Activated gamma-delta T cell (primary cell): ENCODE results near the gene TKT.
A peak's percentile ranks its signal among the peaks of the same experiment; 100 is the strongest.
"Not testable (repeated sequence)": the region's sequence is repeated elsewhere in the genome, so short reads cannot be mapped to it uniquely, and the experiment has no call there.

ENCODE experiments used
- DNase-seq: peaks from one replicate; lab custom pipeline; 2025; lab: John Stamatoyannopoulos, UW
- total RNA-seq, 2 donors: gene quantifications; one replicate each; lab custom pipeline; 2026; lab: John Stamatoyannopoulos, UW

Gene TKT
- 98.1 to 119 reads per million in 2 donors for total RNA-seq

- peak; percentile 63 for DNase-seq
These were observed at the start of gene TKT for GRCh38 chr3:53255775-53256703. TKT (minus strand) TSS chr3:53256022; CDS start chr3:53255942, 80 bp downstream.

DNA sequence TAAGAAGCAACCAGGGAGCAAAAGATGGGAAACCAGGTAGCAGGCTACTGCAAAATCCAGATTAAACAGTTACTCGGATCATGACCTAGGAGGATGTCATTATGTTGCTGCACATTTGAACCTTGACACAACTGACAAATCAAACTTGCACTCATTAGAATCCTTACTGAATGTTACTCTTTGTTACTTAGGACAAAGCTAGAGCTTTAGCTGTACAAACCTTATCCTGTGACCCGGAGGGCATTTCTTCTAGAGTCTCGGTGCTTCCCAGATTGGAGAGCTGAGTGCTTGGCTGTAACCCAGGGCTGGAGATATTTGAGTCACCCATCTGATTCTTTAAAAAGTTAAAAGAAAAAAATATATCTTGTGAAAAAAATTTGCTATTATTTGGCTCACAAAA, 48.1 kb upstream of the TKT start:
- no peak for DNase-seq

DNA sequence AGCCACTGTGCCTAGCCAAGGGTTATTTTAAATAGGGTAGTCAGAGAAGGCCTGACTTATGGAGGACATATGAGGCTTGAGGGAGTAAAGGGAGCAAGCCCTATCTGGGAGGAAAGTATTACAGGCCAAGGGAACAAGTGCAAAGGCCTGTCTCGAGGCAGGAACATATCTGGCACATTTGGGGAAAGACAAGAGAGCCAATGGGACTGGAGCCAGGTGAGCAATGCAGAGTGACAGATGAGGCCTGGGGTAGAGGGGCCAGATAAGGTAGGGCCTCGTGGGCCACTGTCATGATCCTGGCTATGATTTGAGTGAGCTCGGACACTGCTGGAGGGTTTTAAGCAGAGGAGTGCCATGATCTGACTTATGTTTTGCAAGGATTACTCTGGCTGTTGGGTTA, 47.7 kb upstream of the TKT start:
- no peak for DNase-seq

GRCh38 chr3:53300826-53301225, 45.0 kb upstream of the TKT start:
- no peak for DNase-seq

GRCh38 chr3:53299611-53300023, 43.8 kb upstream of the TKT start:
- DNase-seq, result not testable (repeated sequence)

GRCh38 chr3:53295410-53295809, 39.6 kb upstream of the TKT start:
- DNase-seq, result no peak

- no peak for DNase-seq
These were observed 38.0 kb upstream of the TKT start for GRCh38 chr3:53293867-53294266.

DNA sequence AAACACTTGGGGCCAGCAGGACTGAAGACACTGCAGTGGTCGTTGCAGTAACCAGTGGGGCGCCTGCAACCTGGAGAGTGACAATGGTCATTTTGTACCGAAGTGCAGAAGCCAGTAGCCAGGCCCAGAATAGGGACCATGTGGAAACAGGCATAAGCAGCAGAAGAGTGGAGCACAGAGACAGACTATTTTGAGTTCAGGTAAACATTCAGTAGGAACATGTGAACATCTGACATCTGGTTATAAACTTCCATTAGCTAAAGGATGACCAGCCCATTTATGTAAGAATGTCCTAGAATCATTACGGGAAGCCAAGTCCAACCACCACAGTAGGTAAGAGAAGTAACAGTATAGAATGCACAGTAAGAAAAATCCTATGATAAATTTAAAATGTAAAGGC, 32.4 kb upstream of the TKT start:
- DNase-seq, result no peak

DNA sequence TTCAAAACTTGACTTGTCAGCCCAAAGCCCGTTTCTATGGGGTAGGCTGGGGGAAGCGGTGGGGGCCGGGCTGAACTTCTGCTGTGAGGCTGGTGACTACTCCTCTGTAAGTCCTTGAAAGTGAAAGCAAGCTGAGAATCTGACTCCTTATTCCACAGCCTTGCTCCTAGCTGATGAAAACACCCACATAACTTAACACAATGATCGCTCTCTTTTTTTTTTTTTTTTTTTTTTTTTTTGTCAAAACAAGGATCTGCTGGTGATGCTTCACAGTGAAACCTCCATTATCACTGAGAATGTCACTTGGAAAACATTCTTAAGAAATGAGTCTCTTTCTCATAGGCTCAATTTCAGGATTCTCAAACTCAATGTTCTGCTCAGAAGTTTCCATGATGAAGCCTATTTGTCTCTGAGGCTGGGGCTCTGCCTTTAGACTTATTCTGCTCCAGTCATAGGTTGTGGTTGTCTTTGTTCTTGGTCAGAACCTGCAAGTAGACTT, 31.4 kb upstream of the TKT start:
- no peak for DNase-seq

- DNase-seq, result no peak
These were observed 30.9 kb upstream of the TKT start for GRCh38 chr3:53286727-53287126.

DNA sequence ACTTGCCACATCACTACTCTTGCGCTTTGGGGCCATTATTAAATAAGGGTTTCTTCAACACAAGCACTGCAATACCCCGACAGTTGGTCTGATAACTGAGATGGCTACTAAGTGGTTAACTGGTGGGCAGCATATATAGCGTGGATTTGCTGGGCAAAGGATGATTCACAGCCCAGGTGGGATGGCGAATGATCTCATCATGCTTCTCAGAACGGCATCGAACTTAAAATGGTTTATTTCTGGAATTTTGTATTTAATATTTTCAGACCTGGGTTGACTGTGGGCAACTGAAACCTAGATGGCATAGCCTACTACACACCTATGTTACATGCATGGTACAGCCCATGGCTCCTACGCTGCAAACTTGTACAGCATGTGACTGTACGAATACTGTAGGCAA, 26.8 kb upstream of the TKT start:
- no peak for DNase-seq

DNA sequence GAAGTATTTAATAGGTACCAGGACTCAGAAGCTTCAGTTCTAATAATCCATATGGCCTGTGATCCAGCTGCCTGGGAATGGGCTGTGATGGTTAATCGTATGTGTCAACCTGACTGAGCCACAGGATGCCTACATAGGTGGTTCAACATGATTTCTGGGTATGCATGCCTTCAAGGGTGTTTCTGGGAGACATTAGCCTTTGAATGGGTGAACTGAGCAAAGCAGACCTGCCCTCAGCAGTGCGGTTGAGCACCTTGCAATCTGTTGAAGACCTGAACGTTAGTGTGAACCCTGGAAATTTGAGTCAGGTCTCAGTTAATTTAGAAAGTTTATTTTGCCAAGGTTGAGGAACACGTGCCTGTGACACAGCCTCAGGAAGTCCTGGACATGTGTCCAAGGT, 22.8 kb upstream of the TKT start:
- no peak for DNase-seq

DNA sequence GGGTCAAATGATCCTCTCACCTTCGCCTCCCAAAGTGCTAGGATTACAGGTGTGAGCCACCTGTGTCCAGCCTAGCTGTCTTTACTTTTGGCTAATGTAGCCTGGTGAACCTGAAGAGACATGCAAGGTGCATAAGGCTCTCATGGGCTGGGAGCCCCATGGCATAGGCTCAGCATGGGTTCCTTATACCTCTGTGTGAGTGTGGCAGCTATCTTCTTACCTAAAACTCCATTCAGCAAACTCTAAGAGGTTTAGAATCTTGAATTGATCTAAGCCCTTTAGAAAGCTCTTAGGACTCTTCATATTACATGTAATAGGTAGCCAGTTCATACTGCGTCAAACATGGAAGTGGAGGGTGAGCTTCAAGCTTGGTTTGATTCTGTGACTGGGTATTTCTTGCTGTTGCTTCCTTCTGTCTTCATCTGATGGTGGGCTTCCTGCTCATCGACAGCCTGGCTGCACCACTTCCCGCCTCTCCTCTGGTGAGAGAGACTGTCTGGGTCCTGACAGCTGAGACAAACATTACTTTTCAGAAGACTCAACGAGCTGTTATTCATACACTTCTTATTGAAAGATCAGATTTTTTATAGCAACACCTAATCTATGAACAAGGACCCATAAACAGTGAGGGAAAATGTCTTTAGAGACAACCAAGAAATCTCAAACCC, 19.2 kb upstream of the TKT start:
- no peak for DNase-seq

DNA sequence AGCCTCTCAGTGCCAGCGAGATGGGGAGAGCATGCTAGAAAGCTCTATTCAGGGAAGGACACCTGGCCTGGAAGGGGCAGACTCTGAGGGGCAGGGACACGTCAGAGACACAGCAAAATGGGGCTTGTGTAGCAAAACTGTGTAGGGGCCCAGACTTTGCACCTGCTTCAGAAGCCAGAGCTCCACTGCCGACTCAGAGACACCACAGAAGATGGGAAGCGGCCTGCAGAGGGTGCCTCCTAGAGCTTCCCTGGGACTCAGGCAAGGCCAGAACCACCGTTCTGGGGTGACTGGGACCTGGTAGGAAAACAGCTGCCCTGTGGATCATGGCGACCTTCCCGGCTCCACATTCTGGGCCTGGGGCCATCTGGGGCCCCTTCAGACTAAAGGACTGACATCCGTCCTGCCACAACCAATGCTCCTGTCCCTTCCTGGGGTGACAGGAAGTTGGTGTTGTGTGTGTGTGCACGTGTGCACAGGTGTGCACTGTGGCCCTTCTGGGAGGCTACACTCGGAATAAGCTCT, 17.4 kb upstream of the TKT start:
- DNase-seq, result no peak

DNA sequence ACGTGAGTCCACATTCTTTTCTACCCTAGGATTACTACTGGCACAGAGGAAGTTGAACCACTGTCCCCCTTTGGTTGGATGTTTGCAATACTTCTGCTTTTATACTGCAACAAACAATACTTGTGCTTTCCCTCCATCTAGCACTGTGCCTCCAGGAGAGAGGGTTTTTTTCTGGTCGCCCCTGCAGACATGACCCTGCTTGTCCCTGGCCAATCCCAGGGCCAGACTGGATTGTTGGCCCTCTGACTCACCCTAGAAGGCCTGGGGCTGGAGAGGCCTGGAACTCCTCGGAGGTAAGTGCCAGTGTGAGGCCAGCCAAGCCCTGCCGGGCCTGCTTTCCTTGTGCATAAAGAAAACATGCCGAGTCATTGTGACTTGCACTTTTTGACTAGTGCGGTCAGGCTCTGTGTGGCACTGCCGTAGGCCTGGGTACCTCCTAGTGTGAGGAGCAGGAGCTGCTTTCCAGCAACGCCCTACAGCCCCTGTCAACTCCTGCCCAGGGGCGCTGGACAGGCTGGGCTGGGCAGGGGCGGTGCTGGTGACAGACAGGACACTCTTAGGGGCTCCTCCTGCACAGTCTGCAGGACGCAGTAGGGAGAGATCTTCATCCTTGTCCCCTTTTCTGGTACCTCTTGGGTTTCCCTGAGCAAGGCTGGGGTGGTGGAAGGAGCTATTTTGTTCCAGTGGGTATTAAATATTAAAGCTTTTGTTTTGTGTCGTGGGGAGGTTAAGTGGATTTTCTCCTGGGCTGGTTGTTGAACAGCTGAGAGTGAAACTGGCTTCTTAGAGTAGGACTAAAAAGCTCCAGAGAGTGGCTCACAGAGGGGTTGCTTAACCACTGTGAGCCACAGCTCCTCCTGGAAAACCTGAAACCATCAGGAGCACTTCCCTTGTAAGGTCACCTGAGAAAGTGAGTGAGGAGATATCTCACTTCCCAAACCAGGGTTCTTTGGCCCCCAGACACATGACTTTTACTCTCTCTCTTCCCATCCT, 14.4 kb upstream of the TKT start:
- no peak for DNase-seq

DNA sequence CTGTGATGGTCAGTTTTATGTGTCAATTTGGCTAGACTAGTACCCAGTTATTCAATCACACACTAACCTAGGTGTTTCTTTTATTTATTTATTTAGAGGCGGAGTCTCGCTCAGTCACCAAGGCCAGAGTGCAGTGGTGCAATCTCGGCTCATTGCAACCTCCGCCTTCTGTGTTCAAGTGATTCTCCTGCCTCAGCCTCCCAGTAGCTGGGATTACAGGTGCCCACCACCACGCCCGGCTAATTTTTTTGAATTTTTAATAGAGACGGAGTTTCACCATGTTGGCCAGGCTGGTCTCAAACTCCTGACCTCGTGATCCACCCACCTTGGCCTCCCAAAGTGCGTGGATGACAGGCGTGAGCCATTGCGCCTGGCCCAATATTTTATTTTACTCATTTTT, 13.4 kb upstream of the TKT start:
- not testable (repeated sequence) for DNase-seq

DNA sequence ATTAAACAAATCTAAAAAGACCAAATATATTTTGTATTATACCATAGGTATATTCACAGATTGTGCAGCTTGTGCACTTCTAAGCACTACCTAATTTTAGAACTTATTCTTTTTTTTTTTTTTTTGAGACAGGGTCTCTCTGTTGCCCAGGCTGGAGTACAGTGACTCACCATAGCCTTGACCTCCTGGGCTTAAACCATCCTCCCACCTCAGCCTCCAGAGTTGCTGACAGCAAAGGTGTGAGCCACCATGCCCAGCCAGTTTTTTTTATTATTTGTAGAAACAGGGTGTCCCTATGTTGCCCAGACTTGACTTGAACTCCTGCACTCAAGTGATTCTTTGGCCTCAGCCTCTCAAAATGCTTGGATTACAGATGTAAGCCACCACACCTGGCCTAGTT, 11.9 kb upstream of the TKT start:
- no peak for DNase-seq

GRCh38 chr3:53264718-53265117, 8.9 kb upstream of the TKT start:
- DNase-seq, result no peak

- DNase-seq, result no peak
These were observed 8.1 kb upstream of the TKT start for GRCh38 chr3:53263907-53264306.

DNA sequence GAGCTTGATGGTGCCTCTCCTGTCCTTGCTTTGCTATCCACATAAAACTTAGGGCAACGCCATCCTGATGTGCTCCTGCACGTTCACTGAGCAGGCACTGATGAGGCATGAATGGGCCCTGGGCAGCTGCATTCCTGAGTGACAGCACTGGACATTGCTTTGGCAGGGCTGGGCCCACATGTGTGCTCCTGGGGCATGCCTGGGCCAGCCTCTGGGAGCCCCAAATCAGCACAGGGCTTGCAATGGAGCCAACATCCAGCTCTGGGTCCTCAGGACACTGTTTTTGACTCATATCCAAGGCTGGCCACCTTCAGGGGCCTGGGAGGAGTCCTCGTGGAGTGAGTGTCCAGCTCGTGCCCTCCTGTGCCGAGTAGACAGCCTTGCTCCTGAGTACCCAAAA, 5.9 kb upstream of the TKT start:
- DNase-seq, result no peak

DNA sequence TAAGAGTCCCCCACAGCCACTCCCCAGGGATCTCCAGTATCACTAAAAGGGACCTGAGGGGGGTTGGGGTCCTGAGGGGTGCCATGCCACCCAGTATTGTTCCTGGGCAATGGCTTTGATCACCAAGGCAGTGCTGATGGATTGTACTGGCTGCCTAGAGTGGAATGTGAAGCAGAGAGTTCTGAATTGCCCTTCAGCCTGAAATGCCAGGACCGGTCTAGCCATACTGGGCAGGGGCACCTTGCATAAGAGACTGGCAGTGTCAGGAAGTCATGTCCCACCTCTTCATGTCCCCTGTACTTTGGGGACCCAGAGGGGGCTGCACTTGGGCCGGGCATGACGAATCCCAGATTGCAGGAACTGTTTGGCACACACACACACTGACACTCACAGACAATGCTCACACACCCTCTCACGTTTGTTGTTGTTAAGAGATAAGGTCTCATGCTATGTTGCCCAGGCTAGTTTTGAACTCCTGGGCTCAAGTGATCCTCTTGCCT, 4.5 kb upstream of the TKT start:
- DNase-seq, result no peak
